ENCODE data around the gene LDLRAD2.

DNA sequence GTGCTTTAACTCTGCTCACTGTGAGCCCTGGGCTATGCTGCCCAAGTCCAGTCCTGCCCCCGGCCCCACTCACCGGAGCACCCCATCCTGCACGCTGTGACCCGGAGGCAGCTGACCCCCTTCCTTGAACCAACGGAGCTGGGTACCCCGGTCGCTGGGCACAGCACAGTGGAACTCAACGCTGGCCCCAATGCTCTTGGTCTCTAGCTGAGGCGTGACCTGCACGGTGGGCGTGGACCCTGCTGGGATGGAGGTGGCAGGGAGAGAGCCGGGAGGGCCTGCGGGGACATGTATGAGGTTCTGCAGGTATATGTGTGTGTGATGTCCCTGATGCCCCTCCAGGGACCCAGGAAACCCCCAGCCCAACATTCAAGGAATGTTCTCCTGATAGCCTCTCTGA is 24.7 kb downstream of the LDLRAD2 start:
- TF ChIP-seq POLR2A (IDR thresholded peaks at IDR 0.05; ENCODE audit: low read depth, low read length) (no peak), POLR2AphosphoS5 (IDR thresholded peaks at IDR 0.05; ENCODE audit: low read depth, low read length) (no peak)
